K562 (cell line): ENCODE measurements around the gene NLRX1. TPM values are rescaled to one million over a fixed set of nuclear protein-coding genes. Genes with fewer than 3 reads are reported as not detected.
A peak's percentile ranks its signal among the peaks of the same experiment; 100 is the strongest.

Experiments
- ATAC-seq: fragments of 200-7000 bp; cut with Tn5 transposase; 3 replicates; pipeline ENCODE4 v1.9.1; 2020; ENCODE audit warnings: moderate library complexity
- BruUV-seq: library from RNA; stranded (reverse); fragments of 400-500 nt; replicated peaks from 2 replicates; lab custom pipeline; 2021; lab: Mats Ljungman, UMichigan
- CTCF ChIA-PET: fragments of 300-600 bp; formaldehyde crosslinking; extraction: SDS; loops from one replicate; lab custom pipeline; 2021; ENCODE audit warnings: low intra/inter-chr PET ratio; lab: Yijun Ruan, JAX
- POLR2A ChIA-PET: fragments of 300-600, 350-650 bp; sonication (Branson Sonifier 250); formaldehyde crosslinking; extraction: SDS; loops from one replicate; lab custom pipeline; 2021; ENCODE audit warnings: antibody characterized with exemption, inconsistent platforms; lab: Yijun Ruan, JAX
- DNase-seq, 4 experiments: peaks; one replicate each; pipeline versions ENCODE4 v3.0.0 to v3.0.0-alpha.2; 2011 to 2018; ENCODE audit warnings: low spot score in 3 of 4, mixed read lengths in 3 of 4; ENCODE audit errors: extremely low read depth in 1 of 4
- FAIRE-seq: peaks from 2 replicates; lab custom pipeline; 2011; peaks lifted over from hg19 to GRCh38; lab: Jason Lieb, UNC
- H2AFZ ChIP-seq: 2 replicates; pipeline ENCODE4 v1.6.0; 2011; ENCODE audit warnings: low read depth, low read length, control low read depth, inconsistent platforms
- H3K27ac ChIP-seq: fragments of 200-600 bp; 3 replicates; pipeline ENCODE4 v1.8.0; 2011; ENCODE audit warnings: low read depth, mild to moderate bottlenecking, control low read depth, inconsistent platforms, low read length, moderate library complexity, mixed read lengths; ENCODE audit errors: extremely low read depth
- H3K27me3 ChIP-seq, 2 experiments: fragments of 300-600 bp in 1 of 2; 2 replicates in 1 of 2; 3 replicates in 1 of 2; pipeline versions ENCODE4 v1.6.0 to v1.8.0; 2011; ENCODE audit warnings: inconsistent platforms in 2 of 2, low read length in 2 of 2, mild to moderate bottlenecking in 1 of 2, mixed read lengths in 1 of 2, moderate library complexity in 1 of 2; ENCODE audit not compliant: control insufficient read depth in 2 of 2, insufficient read depth in 2 of 2
- H3K36me3 ChIP-seq: fragments of 300-600 bp; 3 replicates; pipeline ENCODE4 v1.8.0; 2011; ENCODE audit warnings: mild to moderate bottlenecking, low read length, inconsistent platforms; ENCODE audit not compliant: control insufficient read depth, insufficient read depth
- H3K4me1 ChIP-seq, 2 experiments: fragments of 200-600 bp in 1 of 2; replicated peaks in 1 of 2; 2 replicates in 1 of 2; 3 replicates in 1 of 2; pipeline versions ENCODE4 v1.5.1 to v1.8.0; 2011; ENCODE audit warnings: inconsistent platforms in 2 of 2, low read length in 2 of 2, mild to moderate bottlenecking in 1 of 2, mixed read lengths in 1 of 2, moderate library complexity in 1 of 2; ENCODE audit not compliant: control insufficient read depth in 2 of 2, insufficient read depth in 2 of 2
- H3K4me2 ChIP-seq: 2 replicates; pipeline ENCODE4 v1.6.1; 2011; ENCODE audit warnings: low read length, control low read depth, inconsistent platforms, mixed read lengths; ENCODE audit not compliant: insufficient read depth
- H3K4me3 ChIP-seq: fragments of 200-600 bp; sonication (generic), shearing (Covaris generic); 2 replicates; pipeline ENCODE4 v1.5.1; 2016; ENCODE audit warnings: control low read depth, inconsistent platforms
- H3K79me2 ChIP-seq: fragments of 200-600 bp; 3 replicates; pipeline ENCODE4 v1.8.0; 2011; ENCODE audit warnings: low read length, inconsistent platforms; ENCODE audit not compliant: control insufficient read depth, insufficient read depth
- H3K9ac ChIP-seq, 2 experiments: 2 replicates each; pipeline versions ENCODE4 v1.6.0 to v1.6.1; 2011; ENCODE audit warnings: low read depth in 2 of 2, low read length in 2 of 2, control low read depth in 1 of 2, inconsistent platforms in 1 of 2, mild to moderate bottlenecking in 1 of 2, mixed read lengths in 1 of 2; ENCODE audit not compliant: insufficient read depth in 1 of 2
- H3K9me1 ChIP-seq: one replicate; pipeline ENCODE4 v1.6.0; 2011; ENCODE audit warnings: inconsistent platforms, mild to moderate bottlenecking, low read length, moderate library complexity; ENCODE audit not compliant: control insufficient read depth, insufficient read depth
- H3K9me3 ChIP-seq: replicated peaks from 2 replicates; pipeline ENCODE4 v1.5.1; 2011; ENCODE audit warnings: low read depth, low read length, inconsistent platforms; ENCODE audit not compliant: control insufficient read depth, insufficient read depth
- H4K20me1 ChIP-seq: replicated peaks from 2 replicates; pipeline ENCODE4 v1.6.1; 2011; ENCODE audit warnings: low read length, inconsistent platforms, mixed read lengths; ENCODE audit not compliant: control insufficient read depth, insufficient read depth
- ARID2 ChIP-seq: fragments of 450-650 bp; IDR thresholded peaks from 2 replicates; pipeline ENCODE4 v1.6.1; 2017; ENCODE audit warnings: antibody characterized with exemption, mild to moderate bottlenecking
- BACH1 ChIP-seq: fragments of 200-800 bp; sonication (Bioruptor generic); IDR thresholded peaks from 2 replicates; pipeline ENCODE4 v1.6.1; 2016; ENCODE audit warnings: missing genetic modification characterization, missing compliant biosample characterization
- BCOR ChIP-seq: fragments of 450-650 bp; IDR thresholded peaks from 2 replicates; pipeline ENCODE4 v1.6.1; 2016
- HIVEP1 ChIP-seq: fragments of 250-450 bp; sonication (Bioruptor Pico); IDR thresholded peaks from 2 replicates; pipeline ENCODE4 v1.4.0; 2020; ENCODE audit warnings: mild to moderate bottlenecking
- IFI16 ChIP-seq: fragments of 250-450 bp; sonication (Bioruptor Pico); IDR thresholded peaks from 2 replicates; pipeline ENCODE4 v2.1.2; 2022; ENCODE audit warnings: mild to moderate bottlenecking, inconsistent platforms
- KHSRP ChIP-seq: fragments of 450-650 bp; IDR thresholded peaks from 2 replicates; pipeline ENCODE4 v1.6.1; 2017
- NELFE ChIP-seq: IDR thresholded peaks from 2 replicates; pipeline ENCODE4 v1.6.1; 2011; ENCODE audit warnings: mild to moderate bottlenecking; ENCODE audit not compliant: insufficient read depth, insufficient read length
- NRF1 ChIP-seq, 2 experiments: fragments of 450-650 bp; IDR thresholded peaks in 1 of 2; conservative IDR thresholded peaks in 1 of 2; 2 replicates each; pipeline ENCODE4 v1.6.1; 2014; ENCODE audit warnings: mild to moderate bottlenecking in 2 of 2
- POLR3G ChIP-seq: IDR thresholded peaks from 2 replicates; pipeline ENCODE4 v1.6.1; 2011; ENCODE audit not compliant: insufficient read length, insufficient replicate concordance; ENCODE audit errors: extremely low read depth
- SAP30 ChIP-seq: fragments of 200-600 bp; sonication (generic); IDR thresholded peaks from 2 replicates; pipeline ENCODE4 v1.6.1; 2012; ENCODE audit warnings: borderline replicate concordance, low read depth, mild to moderate bottlenecking, moderate library complexity, low read length, control low read depth, inconsistent platforms; ENCODE audit not compliant: insufficient read depth, poor library complexity, severe bottlenecking
- SIN3B ChIP-seq: fragments of 450-650 bp; IDR thresholded peaks from 2 replicates; pipeline ENCODE4 v1.6.1; 2017; ENCODE audit warnings: low read depth, mild to moderate bottlenecking, moderate library complexity
- TCF7 ChIP-seq: sonication (generic); IDR thresholded peaks from 2 replicates; pipeline ENCODE4 v1.6.1; 2016; ENCODE audit warnings: antibody characterized with exemption, borderline replicate concordance
- THRB ChIP-seq: fragments of 450-650 bp; formaldehyde crosslinking; conservative IDR thresholded peaks from 2 replicates; pipeline ENCODE4 v1.4.0; 2022; ENCODE audit warnings: mild to moderate bottlenecking, missing genetic modification characterization
- ZBTB7A ChIP-seq: IDR thresholded peaks from 2 replicates; pipeline ENCODE4 v1.6.1; 2011; ENCODE audit warnings: low read depth, mild to moderate bottlenecking, low read length, moderate library complexity, borderline replicate concordance; ENCODE audit not compliant: control insufficient read depth
- ZNF232 ChIP-seq: sonication (generic); formaldehyde crosslinking; IDR thresholded peaks from 2 replicates; pipeline ENCODE4 v1.8.0; 2022; ENCODE audit warnings: mild to moderate bottlenecking, missing genetic modification reagents
- ZNF445 ChIP-seq: fragments of 250-450 bp; sonication (Bioruptor Pico); IDR thresholded peaks from 2 replicates; pipeline ENCODE4 v1.4.0; 2020; ENCODE audit warnings: low read depth, mild to moderate bottlenecking, moderate library complexity
- ZNF518B ChIP-seq: fragments of 250-450 bp; sonication (Bioruptor Pico); IDR thresholded peaks from 2 replicates; pipeline ENCODE4 v1.5.0; 2021; ENCODE audit warnings: mild to moderate bottlenecking, moderate library complexity
- ZNF780A ChIP-seq: fragments of 250-450 bp; sonication (Bioruptor Pico); IDR thresholded peaks from 2 replicates; pipeline ENCODE4 v1.5.0; 2021; ENCODE audit warnings: mild to moderate bottlenecking
- WGBS: fragments of 100-300 bp; shearing (Covaris generic); methylation state at CpG from one replicate; pipeline ENCODE4 v1.1.6; 2016; ENCODE audit warnings: low coverage, mixed read lengths; ENCODE audit not compliant: insufficient coverage; ENCODE audit errors: missing lambda C conversion rate; 5-methylcytosine and 5-hydroxymethylcytosine counted together
- in situ Hi-C: fragments of 300-500 bp; cut with MboI; formaldehyde crosslinking; loops from 4 replicates; pipeline ENCODE4 v1.15.0; 2018; ENCODE audit warnings: inconsistent platforms, mixed read lengths
- intact Hi-C: fragments of 100-400 bp; cut with micrococcal nuclease; formaldehyde crosslinking; loops from 2 replicates; pipeline ENCODE4 v1.14.2; 2022
- polyA plus RNA-seq, 8 experiments: library from polyadenylated mRNA; depleted of rRNA in 4 of 8; stranded (reverse) in 5 of 8; unstranded in 3 of 8; fragments of >200 nt; fragmentation: Nextera tagmentation in 2 of 8; fragmentation: Illumina TruSeq in 1 of 8; extraction: Ambion mirVana in 2 of 8; extraction: Trizol in 1 of 8; gene quantifications; 2 replicates each; pipeline versions ENCODE4 v1.2.1 to v1.2.3, GENCODE V29; 2011 to 2014; ENCODE audit warnings: inconsistent platforms in 1 of 8, missing spikeins in 1 of 8
- total RNA-seq, 7 experiments: library from RNA; depleted of rRNA in 6 of 7; stranded (reverse); fragments of >200 nt in 6 of 7; fragmentation: Illumina TruSeq in 2 of 7; extraction: Trizol in 2 of 7; gene quantifications; 2 replicates each; pipeline versions ENCODE4 v1.2.1 to v1.2.3, GENCODE V29; 2011 to 2021; ENCODE audit warnings: low replicate concordance in 1 of 7

Gene NLRX1
- total and polyA plus RNA-seq, 9 of the 15 experiments (the other 6 are each of a cell fraction or from before 2014, with no cell fraction given), result 0.04 to 2.3 (median 0.69) TPM

DNA sequence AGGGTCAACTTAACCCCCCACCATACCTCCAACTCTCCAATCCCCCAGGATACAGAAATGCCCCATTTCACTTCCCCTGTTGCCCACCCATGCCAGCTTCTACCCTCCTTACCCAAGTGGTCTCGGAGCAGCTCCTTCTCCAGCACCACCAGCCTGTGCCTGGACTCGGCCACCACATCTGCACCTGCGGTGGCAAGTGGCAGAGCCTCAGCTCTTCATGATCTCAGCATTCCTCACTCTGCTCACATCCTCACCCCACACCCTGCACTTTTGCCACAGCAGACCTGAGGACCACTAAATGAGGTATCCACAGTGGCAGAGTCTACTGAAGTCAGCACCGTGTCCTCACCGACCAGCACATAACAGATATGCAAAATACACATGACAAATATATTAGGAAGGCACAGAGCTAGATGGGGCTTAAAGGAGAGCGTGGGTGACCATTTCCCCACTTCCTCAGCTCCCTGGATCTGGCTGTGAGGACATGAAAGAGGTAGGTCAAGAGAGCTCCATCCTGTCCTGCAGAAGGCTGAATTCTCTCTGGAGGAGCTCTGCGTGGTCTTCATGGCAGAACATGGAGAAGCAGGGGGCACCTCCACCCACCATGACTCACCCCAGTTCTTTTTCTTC is 26.4 kb downstream of the NLRX1 start:
- POLR2A ChIA-PET, result interaction anchor here (0.6 to 1.3 kb wide), 2 partner anchors 41 to 100 kb away, joined by 3 to 5 read pairs; no protein-coding TSS in a partner anchor
- FAIRE-seq (no peak), DNase-seq (no peak), ATAC-seq (no peak)
- Histone ChIP-seq H3K9me3 (no peaks in the 10 kb centered on the region), H3K9me1 (no peaks in the 10 kb centered on the region), H3K4me2 (no peak overlapping the region), H3K27me3 (no peaks in the 10 kb centered on the region), H3K79me2 (no peaks in the 10 kb centered on the region), H3K36me3 (no peaks in the 10 kb centered on the region), H3K27ac (no peak overlapping the region), H4K20me1 (no peaks in the 10 kb centered on the region), H3K4me1 (peaks cover 0 to 3% of the 10 kb centered on the region in 2 experiments; a peak in 2 of 5 replicates), H2AFZ (no peak overlapping the region), H3K4me3 (no peak overlapping the region), H3K9ac (peak overlapping the region in 1 of 2 experiments; percentile 19; a peak in 1 of 4 replicates)
- 16% methylated on average over 7 of the region's 7 CpGs for WGBS
- in situ Hi-C loops, result loop anchor here (5.0 kb wide), 1 partner anchor 93 kb away; the partner anchor contains the start of gene DPAGT1
- CTCF ChIA-PET, result interaction anchor here (0.6 kb wide), 1 partner anchor 153 kb away, joined by 4 read pairs; no protein-coding TSS in a partner anchor
- BruUV-seq, result no TSS peak
- intact Hi-C loops, result no loop called here
- TF ChIP-seq ZNF780A (CRISPR knock-in tag) (no peak), ZNF232 (CRISPR knock-in tag) (no peak), NELFE (no peak), ZNF445 (CRISPR knock-in tag) (no peak), BCOR (no peak), SIN3B (no peak), TCF7 (no peak), KHSRP (no peak), BACH1 (tag) (no peak), IFI16 (CRISPR knock-in tag) (no peak), NRF1 (conservative IDR thresholded peaks at IDR 0.05 in 1 of 2, IDR thresholded peaks at IDR 0.05 in 1 of 2) (no peak), SAP30 (no peak), ZNF518B (CRISPR knock-in tag) (no peak), POLR3G (no peak), ZBTB7A (no peak), HIVEP1 (CRISPR knock-in tag) (no peak), THRB (CRISPR knock-in tag) (no peak), ARID2 (no peak)
